Mononuclear cell (primary cell): ENCODE results near the gene PTGR3. TPM values are rescaled to one million over a fixed set of nuclear protein-coding genes. Genes with fewer than 3 reads are reported as not detected.

Experiments
- H3K27me3 ChIP-seq: 2 replicates; pipeline ENCODE4 v1.6.0; 2011; ENCODE audit warnings: low read length, control low read depth; ENCODE audit not compliant: insufficient read depth
- H3K4me1 ChIP-seq: 2 replicates; pipeline ENCODE4 v1.5.1; 2011; ENCODE audit warnings: mild to moderate bottlenecking, low read length, control low read depth; ENCODE audit not compliant: insufficient read depth
- H3K4me3 ChIP-seq: 2 replicates; pipeline ENCODE4 v1.5.1; 2011; ENCODE audit warnings: mild to moderate bottlenecking, low read length, moderate library complexity
- H3K9me3 ChIP-seq: 2 replicates; pipeline ENCODE4 v1.5.1; 2011; ENCODE audit warnings: low read depth, mild to moderate bottlenecking, control low read depth, low read length
- total RNA-seq: library from RNA; depleted of rRNA; stranded (reverse); fragments of >200 nt; gene quantifications from one replicate; pipeline ENCODE4 v1.2.3, GENCODE V29; 2012

PTGR3 gene
- total RNA-seq, 1 donor, result 9.4 TPM

- no peaks in the 10 kb centered on the region for H3K9me3 ChIP-seq
- no peak overlapping the region for H3K4me3 ChIP-seq
- H3K4me1 ChIP-seq, result no peaks in the 10 kb centered on the region
- H3K27me3 ChIP-seq, result no peaks in the 10 kb centered on the region
Observed at GRCh38 chr18:75183973-75184493, 24.9 kb downstream of the PTGR3 start.

DNA sequence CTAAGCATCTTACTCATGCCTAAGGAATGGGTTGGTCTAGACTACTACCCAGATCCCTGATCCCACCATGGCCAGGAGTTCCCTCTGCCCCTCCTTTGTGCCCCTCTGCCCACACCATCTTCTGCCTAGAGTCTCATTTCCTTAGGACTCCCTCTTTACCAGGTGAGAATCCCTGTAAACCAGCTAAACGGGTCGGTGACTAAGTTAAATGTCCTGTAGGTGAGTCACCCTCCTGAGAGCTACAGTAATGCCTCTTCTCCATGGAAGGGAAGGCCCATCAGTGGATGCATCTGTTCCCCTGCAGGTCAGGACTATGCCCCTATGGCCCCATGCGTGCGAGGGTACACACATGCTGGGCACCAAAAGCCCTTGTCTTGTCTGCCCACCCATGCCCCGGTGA, 25.4 kb downstream of the PTGR3 start:
- no peaks in the 10 kb centered on the region for H3K27me3 ChIP-seq
- H3K4me3 ChIP-seq, result no peak overlapping the region
- H3K9me3 ChIP-seq, result no peaks in the 10 kb centered on the region
- H3K4me1 ChIP-seq, result no peaks in the 10 kb centered on the region

DNA sequence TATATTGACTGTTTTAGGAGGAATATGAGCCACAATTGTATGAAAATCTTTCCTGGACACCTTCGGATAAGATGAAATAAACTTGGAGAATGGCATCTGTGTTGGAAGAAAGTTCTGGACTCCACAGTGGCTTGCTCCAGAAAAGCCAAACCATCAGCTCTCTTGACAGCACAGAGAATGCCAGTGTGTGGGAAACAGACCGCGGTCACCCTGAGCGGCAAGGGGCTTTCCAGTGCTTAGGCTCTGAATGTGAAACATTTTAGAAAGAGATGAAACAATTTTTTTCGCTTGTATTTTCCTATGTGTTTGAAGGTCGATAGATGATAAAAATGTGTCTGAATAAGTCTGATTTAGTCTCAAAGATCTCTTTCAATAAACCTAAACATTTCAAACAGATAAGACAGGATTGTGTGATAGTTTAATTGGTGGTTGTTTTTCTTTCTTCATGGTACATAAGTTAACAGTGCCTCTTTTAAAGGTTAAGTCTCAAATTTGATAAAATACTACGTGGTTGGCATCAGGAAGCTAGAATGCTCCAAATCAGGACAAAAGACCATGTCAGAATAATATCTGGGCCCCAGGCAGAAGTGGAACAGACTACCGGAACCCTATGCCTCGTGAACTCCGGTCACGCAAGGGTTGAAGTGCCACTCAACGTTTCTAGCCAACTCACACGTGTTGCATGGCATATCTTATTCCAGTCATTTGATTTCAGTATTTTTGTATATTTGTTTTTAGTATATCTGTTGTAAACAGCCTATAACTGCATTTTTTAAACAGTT, 28.9 kb downstream of the PTGR3 start:
- H3K9me3 ChIP-seq, result no peaks in the 10 kb centered on the region
- H3K27me3 ChIP-seq, result no peaks in the 10 kb centered on the region
- no peaks in the 10 kb centered on the region for H3K4me1 ChIP-seq
- H3K4me3 ChIP-seq, result no peak overlapping the region

DNA sequence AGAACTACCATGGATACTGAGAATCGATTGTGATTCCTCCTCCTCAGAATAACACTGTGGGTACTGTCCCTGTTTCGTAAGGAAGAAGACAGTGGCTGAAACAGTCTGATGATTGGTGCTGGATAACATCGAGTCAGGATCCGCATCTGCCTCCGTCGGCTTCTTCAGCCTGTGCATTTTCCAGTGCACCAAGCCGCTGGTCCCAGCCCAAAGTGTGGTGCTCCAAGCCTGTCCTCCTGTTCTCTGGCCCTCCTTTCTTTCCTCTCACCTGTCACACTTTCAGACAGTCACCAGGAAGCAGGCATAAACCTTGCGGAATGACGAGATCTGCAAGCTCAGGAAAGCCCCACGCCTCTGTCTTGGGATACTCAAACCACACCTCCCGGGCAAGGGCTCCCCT, 30.6 kb downstream of the PTGR3 start:
- H3K9me3 ChIP-seq, result no peaks in the 10 kb centered on the region
- H3K4me1 ChIP-seq, result no peaks in the 10 kb centered on the region
- no peak overlapping the region for H3K4me3 ChIP-seq
- H3K27me3 ChIP-seq, result no peaks in the 10 kb centered on the region

GRCh38 chr18:75176849-75177248, 32.1 kb downstream of the PTGR3 start:
- no peak overlapping the region for H3K4me3 ChIP-seq
- no peaks in the 10 kb centered on the region for H3K27me3 ChIP-seq
- H3K9me3 ChIP-seq, result no peaks in the 10 kb centered on the region
- H3K4me1 ChIP-seq, result no peaks in the 10 kb centered on the region

- no peaks in the 10 kb centered on the region for H3K9me3 ChIP-seq
- no peaks in the 10 kb centered on the region for H3K27me3 ChIP-seq
- H3K4me3 ChIP-seq, result no peak overlapping the region
- H3K4me1 ChIP-seq, result no peaks in the 10 kb centered on the region
Observed at GRCh38 chr18:75173738-75174137, 35.2 kb downstream of the PTGR3 start.

DNA sequence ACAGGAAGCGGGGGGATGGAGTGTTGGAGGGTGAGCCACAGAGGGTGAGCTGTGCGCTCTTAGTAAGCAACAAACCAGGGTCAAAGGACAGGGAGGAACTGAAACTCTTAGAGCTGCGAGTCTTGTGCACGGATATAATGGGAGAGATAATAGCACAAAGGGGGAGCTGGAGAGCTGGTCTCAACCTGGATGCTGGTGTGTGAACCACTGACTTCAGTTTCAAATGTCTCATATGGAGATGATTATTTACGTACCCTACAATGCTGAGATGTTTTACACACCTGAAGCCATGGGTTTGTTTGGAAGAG, 35.9 kb downstream of the PTGR3 start:
- H3K27me3 ChIP-seq, result no peaks in the 10 kb centered on the region
- H3K9me3 ChIP-seq, result no peaks in the 10 kb centered on the region
- no peak overlapping the region for H3K4me3 ChIP-seq
- H3K4me1 ChIP-seq, result no peaks in the 10 kb centered on the region

- Histone ChIP-seq H3K4me1 (no peaks in the 10 kb centered on the region), H3K4me3 (no peak overlapping the region), H3K9me3 (no peaks in the 10 kb centered on the region), H3K27me3 (no peaks in the 10 kb centered on the region)
Observed at GRCh38 chr18:75172299-75173124, 36.4 kb downstream of the PTGR3 start.

DNA sequence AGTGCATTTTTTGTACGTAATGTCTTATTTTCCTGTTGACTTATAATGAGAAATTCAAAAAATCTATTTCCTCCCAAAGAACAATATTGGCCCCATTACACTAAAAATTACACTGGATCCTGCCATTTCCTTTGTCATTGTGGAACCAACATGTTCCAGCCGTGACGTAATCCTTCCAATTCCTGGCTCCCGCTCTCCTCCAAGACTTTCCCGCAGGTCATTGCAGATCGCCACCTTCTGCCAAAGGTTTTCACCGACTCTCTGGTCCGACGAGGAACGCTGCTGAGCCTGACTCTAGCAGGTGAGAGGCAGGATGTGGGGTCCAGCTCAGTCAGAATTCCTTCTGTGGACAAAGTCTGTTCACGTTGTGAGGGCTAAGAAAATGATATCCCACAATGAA, 38.0 kb downstream of the PTGR3 start:
- Histone ChIP-seq H3K4me1 (no peaks in the 10 kb centered on the region), H3K9me3 (no peaks in the 10 kb centered on the region), H3K4me3 (no peak overlapping the region), H3K27me3 (no peaks in the 10 kb centered on the region)

GRCh38 chr18:75170022-75170789, 38.7 kb downstream of the PTGR3 start:
- no peak overlapping the region for H3K4me3 ChIP-seq
- H3K9me3 ChIP-seq, result no peaks in the 10 kb centered on the region
- no peaks in the 10 kb centered on the region for H3K27me3 ChIP-seq
- H3K4me1 ChIP-seq, result no peaks in the 10 kb centered on the region

- Histone ChIP-seq H3K4me3 (no peak overlapping the region), H3K27me3 (no peaks in the 10 kb centered on the region), H3K4me1 (no peaks in the 10 kb centered on the region), H3K9me3 (no peaks in the 10 kb centered on the region)
Observed at GRCh38 chr18:75169411-75169810, 39.5 kb downstream of the PTGR3 start.

- Histone ChIP-seq H3K4me3 (no peak overlapping the region), H3K27me3 (no peaks in the 10 kb centered on the region), H3K9me3 (no peaks in the 10 kb centered on the region), H3K4me1 (no peaks in the 10 kb centered on the region)
Observed at GRCh38 chr18:75168619-75169018, 40.3 kb downstream of the PTGR3 start.

- H3K4me3 ChIP-seq, result no peak overlapping the region
- no peaks in the 10 kb centered on the region for H3K4me1 ChIP-seq
- no peaks in the 10 kb centered on the region for H3K27me3 ChIP-seq
- H3K9me3 ChIP-seq, result no peaks in the 10 kb centered on the region
Observed at GRCh38 chr18:75167759-75168618, 41.0 kb downstream of the PTGR3 start.

DNA sequence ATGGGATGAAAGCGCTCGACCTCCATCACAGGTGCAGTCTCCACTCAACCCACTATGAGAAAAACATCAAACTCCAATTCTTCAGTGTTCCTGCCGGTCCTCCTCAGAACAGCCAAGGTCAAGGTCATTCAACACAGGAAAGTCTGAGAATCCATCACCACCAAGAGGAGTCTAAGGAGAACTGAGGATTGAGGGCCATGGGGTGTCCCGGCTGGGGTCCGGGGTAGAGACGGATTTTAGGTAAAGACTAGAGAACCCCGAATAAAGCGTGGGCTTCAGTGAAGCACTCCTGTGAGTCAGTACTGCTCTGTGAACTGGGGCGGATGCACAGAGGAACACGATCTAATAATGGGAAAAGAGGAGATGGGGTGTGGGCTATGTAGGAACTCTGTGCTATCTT, 41.8 kb downstream of the PTGR3 start:
- no peaks in the 10 kb centered on the region for H3K4me1 ChIP-seq
- no peak overlapping the region for H3K4me3 ChIP-seq
- no peaks in the 10 kb centered on the region for H3K9me3 ChIP-seq
- H3K27me3 ChIP-seq, result no peaks in the 10 kb centered on the region
